ENCODE measurements around the gene SPSB2. TPM values are rescaled to one million over a fixed set of nuclear protein-coding genes. Genes with fewer than 3 reads are reported as not detected.

Gene SPSB2
- total RNA-seq, 2 donors from 2014 or later = 4.9 to 6.9 TPM

DNA sequence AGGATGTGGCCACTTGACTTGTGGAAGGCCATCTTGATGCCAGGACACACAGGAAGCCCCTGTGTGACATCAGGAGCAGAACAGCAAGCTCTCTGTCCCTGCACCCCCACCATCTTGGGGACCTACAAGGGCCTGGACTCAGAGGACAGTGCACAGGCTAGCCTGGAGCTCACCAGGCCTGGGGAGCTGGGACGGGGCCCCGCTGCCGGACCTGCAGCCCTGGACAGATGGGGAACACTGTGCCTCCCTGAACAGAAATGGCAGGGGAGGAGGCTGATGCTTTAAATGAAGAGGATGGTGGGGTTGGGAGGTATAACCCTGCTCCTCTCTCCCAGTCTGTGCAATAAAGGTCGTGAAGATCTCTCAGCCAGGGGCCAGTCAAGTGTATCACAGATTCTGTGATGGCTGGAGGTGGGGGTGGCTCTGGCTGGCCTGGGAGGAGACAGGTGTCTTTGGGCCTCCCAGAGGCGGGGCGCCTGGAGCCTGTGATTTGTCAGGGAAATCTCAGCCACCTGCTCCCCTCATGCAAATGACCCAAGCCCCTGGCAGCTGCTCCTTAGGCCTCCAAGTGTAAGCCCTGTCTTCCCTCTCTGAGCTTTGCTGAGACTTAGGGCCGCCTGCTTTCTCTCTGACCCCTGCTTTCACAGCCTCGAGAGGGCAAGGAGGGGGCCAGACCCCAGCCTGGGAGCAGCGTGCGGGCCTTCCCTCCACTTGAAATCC is 33.5 kb downstream of the SPSB2 start:
- intact Hi-C loops (cut with DNase I) = loop anchor here in 1 of 2 donors (5.0 kb wide), 1 partner anchor 77 kb away; no protein-coding TSS in a partner anchor
- no peak for DNase-seq (ENCODE audit: low spot score)

DNA sequence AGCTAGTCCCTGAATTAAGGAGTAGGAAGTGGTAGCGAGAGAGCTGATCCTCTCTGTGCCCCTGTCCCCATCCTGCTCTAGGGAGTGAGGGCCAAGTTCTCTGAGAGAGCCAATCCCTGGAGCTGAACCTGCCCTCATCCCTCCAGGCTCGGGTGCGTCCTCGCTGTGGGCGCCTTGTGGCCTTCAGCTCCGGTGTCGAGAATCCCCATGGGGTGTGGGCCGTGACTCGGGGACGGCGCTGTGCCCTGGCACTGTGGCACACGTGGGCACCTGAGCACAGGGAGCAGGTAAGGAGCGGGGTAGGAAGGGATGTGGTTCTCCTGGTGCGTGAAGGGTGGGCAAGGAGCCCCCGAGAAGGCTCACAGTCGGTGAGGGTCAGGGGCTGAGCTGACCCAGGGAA is 34.2 kb downstream of the SPSB2 start:
- intact Hi-C loops (cut with DNase I) = loop anchor here in 1 of 2 donors (5.0 kb wide), 1 partner anchor 77 kb away; no protein-coding TSS in a partner anchor
- DNase-seq (ENCODE audit: low spot score) = no peak

- intact Hi-C loops (cut with DNase I) = loop anchor here in 1 of 2 donors (5.0 kb wide), 1 partner anchor 75 kb away; no protein-coding TSS in a partner anchor
- no peak for DNase-seq (ENCODE audit: low spot score)
These were observed 35.6 kb downstream of the SPSB2 start for GRCh38 chr12:6837370-6838060.

- intact Hi-C loops (cut with DNase I) = loop anchor here in 1 of 2 donors (5.0 kb wide), 1 partner anchor 75 kb away; no protein-coding TSS in a partner anchor
- DNase-seq (ENCODE audit: low spot score) = no peak
These were observed 36.3 kb downstream of the SPSB2 start for GRCh38 chr12:6836851-6837250.

DNA sequence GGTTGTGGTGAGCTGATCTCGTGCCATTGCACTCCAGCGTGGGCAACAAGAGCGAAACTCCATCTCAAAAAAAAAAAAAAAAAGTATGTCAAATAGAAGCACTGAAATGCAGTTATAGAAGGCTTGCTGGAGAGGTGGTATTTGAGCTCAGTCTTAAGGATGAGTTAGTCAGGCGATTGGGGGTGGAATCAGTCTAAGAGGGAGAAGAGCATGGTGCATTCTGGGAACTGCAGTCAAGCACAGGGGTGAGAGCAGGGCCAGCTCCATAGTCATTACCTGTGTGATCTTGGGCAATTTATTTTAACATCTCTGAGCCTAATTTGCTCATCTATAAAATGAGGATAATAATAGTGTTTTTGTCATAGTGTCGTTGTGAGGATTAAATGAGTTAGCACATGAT is 38.2 kb downstream of the SPSB2 start:
- intact Hi-C loops (cut with DNase I) = loop anchor here in 1 of 2 donors (5.0 kb wide), 1 partner anchor 73 kb away; no protein-coding TSS in a partner anchor
- DNase-seq (ENCODE audit: low spot score) = no peak

- intact Hi-C loops (cut with DNase I) = no loop called here
- no peak for DNase-seq (ENCODE audit: low spot score)
These were observed 38.8 kb downstream of the SPSB2 start for GRCh38 chr12:6834254-6834653.

DNA sequence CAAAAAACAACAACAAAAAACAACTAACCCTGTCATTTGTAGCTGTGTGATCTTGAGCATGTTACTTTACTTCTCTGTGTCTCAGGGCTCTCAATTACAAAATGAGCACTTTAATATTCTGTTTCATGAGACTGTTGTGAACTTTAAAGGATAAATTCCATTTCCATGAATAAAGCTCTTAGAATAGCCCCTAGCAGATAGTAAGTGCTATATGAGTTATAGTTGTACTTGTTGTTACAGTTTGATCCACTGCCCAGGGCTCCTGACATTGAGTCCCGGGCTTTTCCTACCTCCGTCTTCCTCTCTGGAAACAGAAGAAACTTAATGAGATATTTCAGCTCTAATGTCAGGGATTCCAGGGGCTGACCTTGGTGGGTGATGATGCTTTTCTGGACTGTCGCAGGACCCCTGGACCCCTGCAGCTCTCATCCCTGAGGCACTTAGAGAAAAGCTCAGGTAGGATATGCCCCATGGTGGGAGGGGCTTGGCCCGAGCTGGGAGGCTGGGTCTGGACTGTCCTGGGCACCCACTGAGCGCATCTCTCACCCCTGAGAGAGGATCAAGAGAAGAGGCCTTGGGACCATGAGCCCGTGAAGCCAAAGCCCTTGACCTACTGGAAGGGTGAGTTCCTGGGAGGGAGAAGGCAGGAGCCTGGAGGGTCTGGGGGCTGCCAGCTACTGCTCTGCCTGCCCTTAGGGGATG is 39.8 kb downstream of the SPSB2 start:
- DNase-seq (ENCODE audit: low spot score) = no peak

DNA sequence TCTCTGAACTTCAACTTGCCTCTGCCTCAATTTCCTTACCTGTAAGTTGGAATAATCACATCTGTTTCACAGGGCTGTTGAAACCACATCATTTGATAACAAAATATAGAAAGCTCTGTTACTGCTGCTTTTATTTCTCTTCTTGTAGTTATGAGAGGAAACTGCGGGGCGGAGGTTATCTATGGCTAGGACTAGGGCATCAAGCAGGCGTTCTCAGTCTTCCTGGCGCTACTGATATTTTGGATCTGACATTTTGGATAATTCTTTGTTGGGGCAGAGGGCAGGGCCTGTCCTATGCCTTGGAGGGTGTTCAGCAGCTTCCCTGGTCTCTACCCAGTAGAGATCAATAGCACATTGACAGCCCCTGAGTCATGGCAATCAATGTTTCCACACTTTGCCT is 41.0 kb downstream of the SPSB2 start:
- DNase-seq (ENCODE audit: low spot score) = no peak
- intact Hi-C loops (cut with DNase I) = no loop called here

More for the DNA sequence above, 39.8 kb downstream of the SPSB2 start:
- intact Hi-C loops (cut with DNase I) = no loop called here

GRCh38 chr12:6831450-6831995 is 41.6 kb downstream of the SPSB2 start:
- intact Hi-C loops (cut with DNase I) = no loop called here
- no peak for DNase-seq (ENCODE audit: low spot score)

- intact Hi-C loops (cut with DNase I) = no loop called here
- no peak for DNase-seq (ENCODE audit: low spot score)
These were observed 42.1 kb downstream of the SPSB2 start for GRCh38 chr12:6830999-6831398.

- intact Hi-C loops (cut with DNase I) = no loop called here
- DNase-seq (ENCODE audit: low spot score) = no peak
These were observed 42.7 kb downstream of the SPSB2 start for GRCh38 chr12:6830286-6830890.

DNA sequence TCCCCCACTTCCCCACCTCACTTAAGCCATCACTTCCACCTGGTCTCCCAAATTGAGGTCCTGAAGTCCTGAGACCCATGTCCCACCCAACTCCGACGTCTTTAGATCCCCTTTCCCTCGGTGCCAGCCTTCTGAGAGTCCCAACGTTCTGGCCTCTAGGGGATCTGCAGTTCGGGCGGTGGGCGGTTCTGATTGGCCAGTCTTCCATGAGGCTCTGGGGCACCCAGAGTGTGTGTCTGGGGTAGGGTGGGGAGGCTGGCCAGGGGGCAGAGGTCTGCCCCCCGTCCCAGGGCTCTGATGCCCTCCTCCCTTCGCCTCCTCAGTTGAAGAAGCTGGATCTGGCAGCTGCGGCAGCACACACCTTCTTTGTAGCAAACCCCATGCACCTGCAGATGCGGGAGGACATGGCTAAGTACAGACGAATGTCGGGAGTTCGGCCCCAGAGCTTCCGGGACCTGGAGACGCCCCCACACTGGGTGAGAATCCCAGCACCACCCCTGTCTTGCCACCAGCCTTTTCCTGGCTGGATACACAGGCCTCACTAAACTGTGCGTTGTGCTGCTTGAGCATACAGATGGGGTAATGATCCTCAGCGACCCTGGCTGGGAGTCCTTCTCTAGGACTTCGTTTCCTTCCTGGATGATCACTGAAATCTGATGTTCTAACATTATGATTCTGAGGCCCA is 43.4 kb downstream of the SPSB2 start:
- intact Hi-C loops (cut with DNase I) = no loop called here
- DNase-seq (ENCODE audit: low spot score) = no peak

DNA sequence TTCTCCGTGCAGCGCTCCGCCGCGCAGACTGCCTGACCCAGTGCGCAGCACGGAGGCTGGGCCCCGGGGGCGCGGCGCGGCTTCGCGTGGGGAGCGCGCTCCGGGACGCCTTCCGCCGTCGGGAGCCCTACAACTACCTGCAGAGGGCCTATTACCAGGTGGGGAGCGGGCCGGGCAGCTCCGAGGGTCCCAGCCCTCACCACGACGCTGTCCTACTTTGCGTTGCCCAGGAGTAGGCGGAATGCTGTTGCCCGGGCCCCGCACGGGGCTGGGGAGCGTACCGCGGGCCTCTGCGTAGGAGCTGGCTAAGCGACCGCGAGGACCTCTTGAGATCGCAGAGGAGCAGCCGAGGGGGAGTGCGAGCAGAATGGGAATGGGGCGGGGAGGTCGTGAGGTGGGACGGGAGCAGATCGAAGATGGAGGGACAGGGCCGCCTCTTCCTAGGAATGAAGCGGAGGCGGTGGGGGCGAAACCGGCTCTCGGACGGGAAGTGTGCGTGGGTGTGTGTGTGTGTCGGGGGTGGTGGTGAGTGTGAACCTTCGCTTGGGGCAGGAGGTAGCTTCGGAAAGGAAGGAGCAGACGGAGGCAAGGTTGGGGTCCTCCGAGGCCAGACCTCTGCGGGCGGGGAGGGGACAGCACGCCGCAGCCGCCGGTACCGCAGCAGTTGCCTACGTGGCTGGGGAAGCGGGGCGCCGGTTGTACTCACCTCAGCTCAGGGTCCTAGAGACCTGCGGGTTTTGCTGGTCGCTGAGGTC is 44.1 kb downstream of the SPSB2 start:
- intact Hi-C loops (cut with DNase I) = no loop called here

GRCh38 chr12:6827982-6828780 is 44.9 kb downstream of the SPSB2 start, which contains the start of gene P3H3:
Gene P3H3 (plus strand): TSS chr12:6828407. CDS start chr12:6828441, 34 bp downstream.
- intact Hi-C loops (cut with DNase I) = no loop called here
- no peak for DNase-seq (ENCODE audit: low spot score)

More for the DNA sequence above, 44.1 kb downstream of the SPSB2 start:
- no peak for DNase-seq (ENCODE audit: low spot score)

GRCh38 chr12:6827437-6827911 is 45.6 kb downstream of the SPSB2 start:
- DNase-seq (ENCODE audit: low spot score) = peak; percentile 91

GRCh38 chr12:6826734-6827436 is 46.2 kb downstream of the SPSB2 start:
- intact Hi-C loops (cut with DNase I) = no loop called here
- DNase-seq (ENCODE audit: low spot score) = no peak

More at GRCh38 chr12:6827437-6827911, 45.6 kb downstream of the SPSB2 start:
- intact Hi-C loops (cut with DNase I) = no loop called here

Data from posterior vena cava (tissue), 2 donors.